SK-N-SH (cell line): Measurements from ENCODE around the gene SNTG2. TPM values are rescaled to one million over a fixed set of nuclear protein-coding genes. Genes with fewer than 3 reads are reported as not detected.

Source experiments
- CTCF ChIA-PET: fragments of 300-600, 350-600 bp; formaldehyde crosslinking; extraction: SDS; loops from one replicate; lab custom pipeline; 2021; lab: Yijun Ruan, JAX
- POLR2A ChIA-PET: fragments of 350-600 bp; sonication (Branson Sonifier 250); formaldehyde crosslinking; extraction: SDS; loops from one replicate; lab custom pipeline; 2020; ENCODE audit warnings: antibody characterized with exemption, inconsistent platforms; lab: Yijun Ruan, JAX
- DNase-seq: peaks from one replicate; pipeline ENCODE4 v3.0.0; 2012
- H2AFZ ChIP-seq: fragments of 200-600 bp; sonication (generic); 2 replicates; pipeline ENCODE4 v1.8.1; 2016; ENCODE audit warnings: antibody characterized with exemption, mild to moderate bottlenecking, low read depth
- H3F3A ChIP-seq: fragments of 200-600 bp; sonication (generic); replicated peaks from 2 replicates; pipeline ENCODE3; 2016; ENCODE audit warnings: antibody characterized with exemption, mild to moderate bottlenecking; ENCODE audit not compliant: insufficient read depth
- H3K27ac ChIP-seq, 2 experiments: fragments of 200-500 bp in 1 of 2; fragments of 200-600 bp in 1 of 2; sonication (Bioruptor generic) in 1 of 2; sonication (generic), shearing (Covaris generic) in 1 of 2; 2 replicates each; pipeline versions ENCODE4 v1.5.1 to v1.6.1; 2014 to 2016; ENCODE audit warnings: low read depth in 2 of 2, inconsistent platforms in 1 of 2, low read length in 1 of 2, mild to moderate bottlenecking in 1 of 2, mixed read lengths in 1 of 2
- H3K27me3 ChIP-seq: fragments of 200-600 bp; sonication (generic), shearing (Covaris generic); 2 replicates; pipeline ENCODE4 v1.6.1; 2016; ENCODE audit warnings: mixed run types; ENCODE audit not compliant: insufficient read depth
- H3K36me3 ChIP-seq, 2 experiments: fragments of 200-500 bp in 1 of 2; fragments of 200-600 bp in 1 of 2; sonication (Bioruptor generic) in 1 of 2; sonication (generic) in 1 of 2; replicated peaks in 1 of 2; 2 replicates each; pipeline versions ENCODE3 to v1.5.1; 2014 to 2016; ENCODE audit warnings: low read length in 1 of 2, mild to moderate bottlenecking in 1 of 2; ENCODE audit not compliant: insufficient read depth in 2 of 2, control insufficient read depth in 1 of 2
- H3K4me1 ChIP-seq, 2 experiments: fragments of 200-500 bp in 1 of 2; fragments of 200-600 bp in 1 of 2; sonication (Bioruptor generic) in 1 of 2; sonication (generic), shearing (Covaris generic) in 1 of 2; 2 replicates each; pipeline versions ENCODE4 v1.5.1 to v1.6.1; 2014 to 2016; ENCODE audit warnings: low read depth in 1 of 2, low read length in 1 of 2, mixed run types in 1 of 2; ENCODE audit not compliant: insufficient read depth in 2 of 2, control insufficient read depth in 1 of 2
- H3K4me2 ChIP-seq: fragments of 200-600 bp; sonication (generic), shearing (Covaris generic); 2 replicates; pipeline ENCODE4 v1.6.1; 2017; ENCODE audit warnings: mixed run types
- H3K4me3 ChIP-seq, 2 experiments: fragments of 200-500 bp in 1 of 2; fragments of 200-600 bp in 1 of 2; sonication (Bioruptor generic) in 1 of 2; sonication (generic), shearing (Covaris generic) in 1 of 2; 2 replicates each; pipeline versions ENCODE4 v1.5.1 to v1.8.1; 2014 to 2016; ENCODE audit warnings: low read depth in 2 of 2, inconsistent platforms in 1 of 2, low read length in 1 of 2, mild to moderate bottlenecking in 1 of 2, mixed read lengths in 1 of 2, moderate library complexity in 1 of 2
- H3K79me2 ChIP-seq: fragments of 200-600 bp; sonication (generic); 2 replicates; pipeline ENCODE4 v1.8.1; 2017; ENCODE audit warnings: mild to moderate bottlenecking; ENCODE audit not compliant: insufficient read depth
- H3K9ac ChIP-seq: fragments of 200-600 bp; sonication (generic); 2 replicates; pipeline ENCODE4 v1.6.1; 2017; ENCODE audit warnings: mixed run types
- H3K9me2 ChIP-seq: fragments of 200-600 bp; sonication (generic); 2 replicates; pipeline ENCODE4 v1.6.1; 2017; ENCODE audit warnings: mixed run types
- H3K9me3 ChIP-seq: fragments of 200-600 bp; sonication (generic); 2 replicates; pipeline ENCODE4 v1.6.1; 2017; ENCODE audit warnings: mixed run types, mild to moderate bottlenecking, moderate library complexity
- H4K20me1 ChIP-seq: fragments of 200-600 bp; sonication (generic); 2 replicates; pipeline ENCODE4 v1.6.1; 2017; ENCODE audit warnings: mild to moderate bottlenecking, mixed run types; ENCODE audit not compliant: insufficient read depth
- EZH2phosphoT487 ChIP-seq: fragments of 200-600 bp; sonication (generic); IDR thresholded peaks from 2 replicates; pipeline ENCODE4 v1.6.1; 2017; ENCODE audit warnings: low read depth, mixed run types, mild to moderate bottlenecking, antibody characterized with exemption, moderate library complexity, borderline replicate concordance
- FOXM1 ChIP-seq: IDR thresholded peaks from 2 replicates; pipeline ENCODE4 v1.4.0; 2012; ENCODE audit warnings: low read depth, mild to moderate bottlenecking
- IRF3 ChIP-seq: fragments of 150-350 bp; IDR thresholded peaks from 2 replicates; pipeline ENCODE4 v1.6.1; 2016; ENCODE audit warnings: mild to moderate bottlenecking, low read depth, low read length
- MEF2A ChIP-seq: IDR thresholded peaks from 2 replicates; pipeline ENCODE4 v1.4.0; 2012; ENCODE audit warnings: low read depth, borderline replicate concordance
- NFIC ChIP-seq: IDR thresholded peaks from 2 replicates; pipeline ENCODE4 v1.4.0; 2012; ENCODE audit warnings: borderline replicate concordance
- POLR2AphosphoS5 ChIP-seq: IDR thresholded peaks from 2 replicates; pipeline ENCODE4 v1.6.1; 2012; ENCODE audit warnings: low read depth, low read length
- RAD21 ChIP-seq: IDR thresholded peaks from 2 replicates; pipeline ENCODE4 v1.6.1; 2012; ENCODE audit warnings: mild to moderate bottlenecking, low read length
- RXRA ChIP-seq: IDR thresholded peaks from 2 replicates; pipeline ENCODE4 v1.4.0; 2012; ENCODE audit warnings: low read depth, mild to moderate bottlenecking, borderline replicate concordance
- TCF12 ChIP-seq: IDR thresholded peaks from 2 replicates; pipeline ENCODE4 v1.4.0; 2012
- TEAD4 ChIP-seq: IDR thresholded peaks from 2 replicates; pipeline ENCODE4 v1.4.0; 2012; ENCODE audit warnings: mild to moderate bottlenecking, borderline replicate concordance; ENCODE audit not compliant: insufficient read depth
- USF1 ChIP-seq: IDR thresholded peaks from 2 replicates; pipeline ENCODE4 v1.4.0; 2012; ENCODE audit warnings: low read depth, borderline replicate concordance
- USF2 ChIP-seq: fragments of 150-350 bp; IDR thresholded peaks from 2 replicates; pipeline ENCODE4 v1.6.1; 2017; ENCODE audit warnings: antibody characterized with exemption, low read length, low read depth, borderline replicate concordance
- ZBTB33 ChIP-seq: IDR thresholded peaks from 2 replicates; pipeline ENCODE4 v1.4.0; 2012; ENCODE audit warnings: low read depth, borderline replicate concordance
- WGBS: methylation state at CpG from one replicate; pipeline ENCODE4 v1.1.6; 2017; ENCODE audit warnings: low lambda C conversion rate; 5-methylcytosine and 5-hydroxymethylcytosine counted together
- polyA plus RNA-seq, 3 experiments: library from polyadenylated mRNA; depleted of rRNA; stranded (reverse); fragments of >200 nt; gene quantifications; 2 replicates each; pipeline ENCODE4 v1.2.3, GENCODE V29; 2012

SNTG2 gene
- polyA plus RNA-seq, 1 of the 3 experiments (the other 2 are of a cell fraction) = not detected

GRCh38 chr2:960061-960736 lies 9.6 kb downstream of the SNTG2 start:
- Histone ChIP-seq H3K9me3 (no peaks in the 10 kb centered on the region; the same call in 1 of the 2 replicates), H3K4me1 (peaks cover 0 to 2% of the 10 kb centered on the region in 2 experiments; a peak in 1 of 4 replicates), H3F3A (no peaks in the 10 kb centered on the region), H3K79me2 (no peaks in the 10 kb centered on the region), H2AFZ (no peak overlapping the region), H3K27me3 (no peaks in the 10 kb centered on the region), H3K4me3 (no peak overlapping the region), H3K27ac (no peak overlapping the region), H3K4me2 (no peak overlapping the region), H4K20me1 (no peaks in the 10 kb centered on the region), H3K9ac (no peak overlapping the region)
- no peak for DNase-seq
- ChIA-PET POLR2A (no interaction called here), CTCF (interaction anchor here (0.8 to 6.2 kb wide), 4 partner anchors 180 to 591 kb away, joined by 3 to 28 read pairs (median 6); no protein-coding TSS in a partner anchor)
- TF ChIP-seq TEAD4 (no peak), POLR2AphosphoS5 (no peak), RXRA (no peak), ZBTB33 (no peak), FOXM1 (no peak), MEF2A (no peak), RAD21 (no peak), NFIC (no peak), EZH2phosphoT487 (no peak), USF2 (no peak), USF1 (no peak), TCF12 (no peak), IRF3 (no peak)
- TF ChIP-seq, all 33 proteins: peak for 0
- 27% methylated on average over 11 of the region's 14 CpGs for WGBS
- H3K9me2 ChIP-seq = no peaks in the 10 kb centered on the region
- H3K36me3 ChIP-seq = no peaks in the 10 kb centered on the region
